ENCODE measurements around the gene ONECUT3. TPM values are rescaled to one million over a fixed set of nuclear protein-coding genes. Genes with fewer than 3 reads are reported as not detected.

ONECUT3 gene
- total RNA-seq, 2 donors from 2014 or later = 0.05 TPM; not detected in 1

DNA sequence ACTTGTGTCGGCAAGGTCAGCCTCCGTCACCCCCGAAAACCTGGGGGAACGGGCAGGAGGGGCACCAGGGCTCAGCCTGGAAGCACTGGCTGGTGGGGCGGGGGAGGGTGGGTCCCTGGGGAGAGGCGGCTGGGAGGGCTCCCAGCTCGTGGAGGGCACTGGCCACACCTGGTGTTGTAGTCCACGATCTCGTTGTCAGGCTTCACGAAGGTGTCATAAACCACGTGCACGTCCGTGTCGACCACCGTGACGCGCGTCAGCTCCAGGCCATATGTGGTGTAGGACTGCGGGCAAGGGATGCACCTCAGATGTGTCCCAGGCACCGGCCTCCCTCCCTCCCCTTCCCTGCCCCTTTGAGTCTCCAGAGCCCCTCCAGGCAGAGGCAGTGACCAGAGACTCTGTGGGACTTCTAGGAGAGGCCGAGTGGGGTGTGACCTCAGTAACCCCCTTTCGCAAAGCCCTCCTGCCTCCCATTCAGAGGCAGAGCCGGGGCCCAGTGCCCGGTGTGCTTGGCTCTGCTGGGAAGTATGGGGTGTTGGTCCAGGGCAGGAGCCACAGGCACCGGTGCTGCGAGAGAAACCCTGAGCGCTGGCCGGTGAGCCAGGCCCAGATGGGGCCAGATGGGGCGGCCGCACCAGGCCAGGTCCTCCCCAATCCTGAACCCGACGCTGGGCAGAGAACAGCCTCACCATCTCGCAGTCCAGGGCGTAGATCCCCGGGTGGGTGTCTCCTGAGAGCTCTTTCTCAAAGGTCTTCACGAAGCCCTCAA lies 63.4 kb downstream of the ONECUT3 start:
- intact Hi-C loops (cut with DNase I) = no loop called here
- H3K9ac ChIP-seq (ENCODE audit: low read depth in 2 of 2, low read length in 2 of 2) = no peak overlapping the region
- no peaks in the 10 kb centered on the region for H3K27me3 ChIP-seq
- peaks cover 17% of the 10 kb centered on the region for H3K36me3 ChIP-seq
- H3K4me3 ChIP-seq = no peak overlapping the region
- no peak overlapping the region for H3K27ac ChIP-seq
- no peaks in the 10 kb centered on the region for H3K9me3 ChIP-seq
- no peak for DNase-seq
- peaks cover 10% of the 10 kb centered on the region for H3K4me1 ChIP-seq
- TF ChIP-seq, protein P1, sequence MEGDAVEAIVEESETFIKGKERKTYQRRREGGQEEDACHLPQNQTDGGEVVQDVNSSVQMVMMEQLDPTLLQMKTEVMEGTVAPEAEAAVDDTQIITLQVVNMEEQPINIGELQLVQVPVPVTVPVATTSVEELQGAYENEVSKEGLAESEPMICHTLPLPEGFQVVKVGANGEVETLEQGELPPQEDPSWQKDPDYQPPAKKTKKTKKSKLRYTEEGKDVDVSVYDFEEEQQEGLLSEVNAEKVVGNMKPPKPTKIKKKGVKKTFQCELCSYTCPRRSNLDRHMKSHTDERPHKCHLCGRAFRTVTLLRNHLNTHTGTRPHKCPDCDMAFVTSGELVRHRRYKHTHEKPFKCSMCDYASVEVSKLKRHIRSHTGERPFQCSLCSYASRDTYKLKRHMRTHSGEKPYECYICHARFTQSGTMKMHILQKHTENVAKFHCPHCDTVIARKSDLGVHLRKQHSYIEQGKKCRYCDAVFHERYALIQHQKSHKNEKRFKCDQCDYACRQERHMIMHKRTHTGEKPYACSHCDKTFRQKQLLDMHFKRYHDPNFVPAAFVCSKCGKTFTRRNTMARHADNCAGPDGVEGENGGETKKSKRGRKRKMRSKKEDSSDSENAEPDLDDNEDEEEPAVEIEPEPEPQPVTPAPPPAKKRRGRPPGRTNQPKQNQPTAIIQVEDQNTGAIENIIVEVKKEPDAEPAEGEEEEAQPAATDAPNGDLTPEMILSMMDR (IDR thresholded peaks at IDR 0.05) = no peak

DNA sequence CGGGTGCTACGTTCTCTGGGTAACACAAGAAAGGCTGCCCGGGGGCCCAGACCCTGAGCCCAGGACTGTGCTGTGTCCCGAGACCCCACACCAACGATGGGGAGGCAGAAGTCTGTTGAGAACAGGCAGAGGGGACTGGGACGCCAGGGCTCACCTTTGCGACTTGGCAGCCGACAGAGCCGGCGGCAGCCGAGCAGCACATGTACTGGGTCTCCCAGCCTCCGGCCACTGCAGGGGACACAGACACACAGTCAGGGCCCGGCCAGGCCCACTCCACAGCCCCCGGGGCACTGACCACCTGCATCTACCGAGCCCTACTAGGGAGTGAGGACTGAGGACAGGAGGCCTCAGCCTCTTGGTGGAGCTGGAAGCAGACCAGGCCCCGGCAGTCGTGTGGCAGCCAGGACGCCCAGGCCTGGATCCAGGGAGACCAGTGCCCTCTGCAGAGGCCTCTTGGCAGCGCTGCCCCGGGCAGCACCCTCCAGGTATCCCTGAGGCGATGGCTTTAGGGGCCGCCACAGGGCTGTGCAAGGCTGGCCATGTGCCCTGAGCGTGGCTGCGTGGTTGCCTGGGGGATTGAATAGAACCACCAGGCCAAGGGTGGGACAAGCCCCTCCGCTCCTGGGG lies 64.4 kb downstream of the ONECUT3 start:
- Histone ChIP-seq H3K9me3 (no peaks in the 10 kb centered on the region), H3K4me1 (peaks cover 8% of the 10 kb centered on the region), H3K27ac (no peak overlapping the region), H3K9ac (ENCODE audit: low read depth in 2 of 2, low read length in 2 of 2) (no peak overlapping the region), H3K27me3 (no peaks in the 10 kb centered on the region), H3K36me3 (peaks cover 17% of the 10 kb centered on the region), H3K4me3 (no peak overlapping the region)
- intact Hi-C loops (cut with DNase I) = no loop called here
- no peak for DNase-seq
- TF ChIP-seq, protein P1 (IDR thresholded peaks at IDR 0.05) = no peak

DNA sequence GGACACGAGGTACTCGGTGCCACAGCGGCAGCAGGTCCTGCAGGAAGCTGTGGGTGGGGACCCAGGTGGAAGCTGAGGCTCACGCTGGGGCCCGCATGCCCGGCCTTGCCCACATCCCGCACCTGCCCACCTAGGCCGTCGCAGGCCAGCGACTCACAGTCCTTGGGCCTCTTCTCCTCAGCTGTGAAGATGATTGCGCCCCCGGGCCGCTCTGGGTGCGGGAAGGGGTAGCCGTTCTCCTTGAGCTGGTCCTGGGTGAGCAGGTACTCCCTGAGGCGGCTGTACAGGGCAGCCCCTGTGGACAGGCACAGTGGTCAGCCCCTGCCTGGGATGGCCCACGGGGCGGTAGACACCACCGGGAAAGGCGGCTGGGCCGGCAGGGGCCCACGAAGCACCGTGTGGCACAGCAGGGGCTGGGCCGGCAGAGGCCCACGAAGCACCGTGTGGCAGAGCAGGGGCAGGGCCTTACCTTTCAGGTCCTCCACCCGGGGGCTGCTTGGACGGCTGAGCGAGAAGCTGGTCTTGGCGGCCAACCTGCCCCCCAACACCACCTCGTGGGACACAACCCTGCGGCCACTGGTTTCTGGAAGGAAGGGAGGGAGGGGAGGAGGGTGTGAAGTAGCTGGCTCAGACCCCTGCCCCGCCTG lies 65.4 kb downstream of the ONECUT3 start:
- no peaks in the 10 kb centered on the region for H3K9me3 ChIP-seq
- H3K36me3 ChIP-seq = peaks cover 23% of the 10 kb centered on the region
- TF ChIP-seq, protein P1 (IDR thresholded peaks at IDR 0.05) = no peak
- no peaks in the 10 kb centered on the region for H3K4me1 ChIP-seq
- no peak for DNase-seq
- H3K9ac ChIP-seq (ENCODE audit: low read depth in 2 of 2, low read length in 2 of 2) = no peak overlapping the region
- intact Hi-C loops (cut with DNase I) = no loop called here
- no peak overlapping the region for H3K27ac ChIP-seq
- no peak overlapping the region for H3K4me3 ChIP-seq
- H3K27me3 ChIP-seq = no peaks in the 10 kb centered on the region

DNA sequence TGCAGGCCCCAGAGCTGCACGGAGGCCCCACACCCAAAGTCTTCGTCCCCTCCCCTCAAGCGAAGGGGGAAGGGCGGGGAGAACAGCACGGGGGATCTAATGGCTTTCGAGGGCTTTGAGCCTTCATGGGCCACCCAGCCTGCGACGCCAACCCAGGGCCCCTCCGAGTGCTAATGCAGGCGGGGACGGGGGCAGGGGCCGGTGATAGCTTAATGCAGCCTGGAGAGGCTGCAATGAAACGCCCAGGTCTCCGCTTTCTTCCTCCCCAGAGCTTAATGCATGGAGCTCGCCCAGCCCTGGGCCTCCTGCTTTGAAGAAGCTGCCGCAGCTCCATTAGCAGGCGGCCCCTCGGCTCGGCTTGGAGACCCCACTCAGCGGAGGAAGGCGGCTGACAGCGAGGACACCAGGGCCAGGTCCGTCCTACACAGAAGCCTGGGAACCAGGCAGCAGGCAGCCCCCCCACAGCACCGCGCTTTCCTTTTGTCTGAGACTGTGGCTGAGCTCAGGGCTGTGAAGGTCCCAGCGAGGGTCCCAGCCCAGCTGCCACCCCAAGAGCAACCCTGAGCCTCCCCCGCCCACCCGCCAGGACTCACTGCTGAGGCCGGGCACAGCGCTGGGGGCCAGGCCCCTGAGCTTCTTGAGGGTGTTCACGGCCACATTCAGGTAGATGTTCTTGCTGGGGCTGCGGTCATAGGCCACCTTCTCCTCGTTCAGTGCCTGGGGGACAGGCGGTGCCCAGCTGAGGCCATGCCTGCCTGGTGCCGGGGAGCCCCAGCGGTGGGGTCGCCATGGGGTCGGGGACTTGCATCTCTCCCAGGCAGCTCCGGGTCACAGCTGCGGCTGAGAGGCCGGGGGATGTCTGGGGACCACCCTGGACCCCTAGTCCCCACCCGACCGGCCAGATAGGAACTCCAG lies 66.3 kb downstream of the ONECUT3 start:
- intact Hi-C loops (cut with DNase I) = no loop called here
- H3K9me3 ChIP-seq = no peaks in the 10 kb centered on the region
- no peak overlapping the region for H3K4me3 ChIP-seq
- TF ChIP-seq, protein P1 (IDR thresholded peaks at IDR 0.05) = no peak
- peaks cover 25% of the 10 kb centered on the region for H3K36me3 ChIP-seq
- DNase-seq = no peak
- H3K27me3 ChIP-seq = no peaks in the 10 kb centered on the region
- no peaks in the 10 kb centered on the region for H3K4me1 ChIP-seq
- no peak overlapping the region for H3K27ac ChIP-seq
- no peak overlapping the region for H3K9ac ChIP-seq (ENCODE audit: low read depth in 2 of 2, low read length in 2 of 2)

DNA sequence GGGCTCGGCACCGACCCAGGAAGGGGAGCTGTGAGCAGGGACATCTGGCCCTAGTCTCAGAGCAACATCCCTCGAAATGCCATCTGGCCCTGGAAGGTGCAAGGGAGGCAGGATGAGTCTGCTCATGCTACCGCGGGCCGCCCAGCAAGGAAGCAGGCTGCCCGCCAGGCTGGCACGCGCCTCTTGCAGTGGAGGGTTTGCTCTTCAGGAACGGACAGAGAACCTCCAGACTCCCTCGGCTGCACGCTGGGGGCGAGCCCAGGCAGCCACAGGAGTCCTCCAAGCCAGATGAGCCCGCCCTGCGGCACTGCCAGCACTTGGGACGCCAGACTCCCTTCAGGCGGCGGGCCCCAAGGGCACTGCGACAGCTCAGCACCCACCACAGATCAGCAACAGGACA lies 68.9 kb downstream of the ONECUT3 start:
- H3K9ac ChIP-seq (ENCODE audit: low read depth in 2 of 2, low read length in 2 of 2) = no peak overlapping the region
- H3K27ac ChIP-seq = no peak overlapping the region
- TF ChIP-seq, protein P1 (IDR thresholded peaks at IDR 0.05) = no peak
- DNase-seq = no peak
- no peaks in the 10 kb centered on the region for H3K27me3 ChIP-seq
- H3K36me3 ChIP-seq = peaks cover 25% of the 10 kb centered on the region
- H3K9me3 ChIP-seq = no peaks in the 10 kb centered on the region
- no peaks in the 10 kb centered on the region for H3K4me1 ChIP-seq
- intact Hi-C loops (cut with DNase I) = no loop called here
- H3K4me3 ChIP-seq = no peak overlapping the region
